Spleen (tissue), 7 donors: Measurements from ENCODE around the gene TTLL11.

Experiments used
- CTCF ChIP-seq, 11 experiments: fragments of 200-600 bp in 7 of 11; fragments of 450-650 bp in 4 of 11; sonication (generic) in 4 of 11; IDR thresholded peaks in 8 of 11; conservative IDR thresholded peaks in 3 of 11; 1 replicate in 7 of 11; 2 replicates in 4 of 11; pipeline versions ENCODE4 v1.4.0 to v1.8.0; 2016 to 2021; ENCODE audit warnings: antibody characterized with exemption in 11 of 11, inconsistent platforms in 4 of 11, mild to moderate bottlenecking in 1 of 11
- POLR2A ChIP-seq, 3 donors: fragments of 450-650 bp; IDR thresholded peaks; one replicate each; pipeline ENCODE4 v1.5.1; 2017; ENCODE audit warnings: antibody characterized with exemption in 3 of 3, mild to moderate bottlenecking in 1 of 3
- donor health status: DM: no; HTN: no; CAD: no; lungs with moderate emphysema.
- donor health status: DM: no; HTN: no; CAD: no.
- donor health status: DM: no; HTN: no; CAD: no.

- TF ChIP-seq CTCF (IDR thresholded peaks at IDR 0.05 in 8 of 11, conservative IDR thresholded peaks at IDR 0.05 in 3 of 11) (no peak), POLR2A (IDR thresholded peaks at IDR 0.05) (no peak)
Observed at GRCh38 chr9:121773954-121774714, 319.0 kb downstream of the TTLL11 start.
